Fibroblast of villous mesenchyme (primary cell): Measurements from ENCODE around the gene FUBP3. TPM values are rescaled to one million over a fixed set of nuclear protein-coding genes. Genes with fewer than 3 reads are reported as not detected.
"Not testable (repeated sequence)": the region's sequence is repeated elsewhere in the genome, so short reads cannot be mapped to it uniquely, and the experiment has no call there.

Source experiments
- DNase-seq: peaks from one replicate; pipeline ENCODE4 v3.0.0-alpha.2; 2010; ENCODE audit warnings: low read depth
- H3K4me3 ChIP-seq: 2 replicates; pipeline ENCODE4 v1.5.1; 2011; ENCODE audit warnings: low read depth, mild to moderate bottlenecking, low read length
- CTCF ChIP-seq: IDR thresholded peaks from 2 replicates; pipeline ENCODE4 v1.5.1; 2012; ENCODE audit warnings: low read depth, mild to moderate bottlenecking, low read length; ENCODE audit not compliant: insufficient read depth
- small RNA-seq: library from RNA; depleted of rRNA; stranded (forward); fragments of <200 nt; gene quantifications from one replicate; pipeline ENCODE3, GENCODE V24; 2012
- total RNA-seq: library from RNA; depleted of rRNA; stranded (reverse); fragments of >200 nt; gene quantifications from 2 replicates; pipeline ENCODE4 v1.2.3, GENCODE V29; 2012

The FUBP3 gene
- total RNA-seq, 1 donor: 39.3 TPM

GRCh38 chr9:130680836-130681768, 101.7 kb downstream of the FUBP3 start:
- no peak for TF ChIP-seq CTCF

GRCh38 chr9:130681769-130682420, 102.5 kb downstream of the FUBP3 start:
- TF ChIP-seq CTCF: no peak
- no peak for DNase-seq
- H3K4me3 ChIP-seq: peak overlapping the region; percentile 57

More at GRCh38 chr9:130680836-130681768, 101.7 kb downstream of the FUBP3 start:
- peak overlapping the region; percentile 63 for H3K4me3 ChIP-seq
- peak; percentile 84 for DNase-seq

GRCh38 chr9:130682421-130683121, 103.2 kb downstream of the FUBP3 start:
- peak overlapping the region; percentile 57 for H3K4me3 ChIP-seq
- DNase-seq: peak; percentile 74
- TF ChIP-seq CTCF: peak; percentile 78

- TF ChIP-seq CTCF: no peak
- H3K4me3 ChIP-seq: no peak overlapping the region
- no peak for DNase-seq
Measured at GRCh38 chr9:130685104-130685503, 105.7 kb downstream of the FUBP3 start.

- not testable (repeated sequence) for DNase-seq, H3K4me3 ChIP-seq
Measured at GRCh38 chr9:130685945-130686344, 106.6 kb downstream of the FUBP3 start.

GRCh38 chr9:130687615-130688014, 108.2 kb downstream of the FUBP3 start:
- DNase-seq: no peak
- TF ChIP-seq CTCF: no peak
- no peak overlapping the region for H3K4me3 ChIP-seq

Small RNAs within 50 kb of the gene (small RNA-seq; reads per million reads assigned to genes)
- not detected for gene MIR6856

Other genes with a start within 250 kb of the FUBP3 start
- 88.3 and 230 TPM in 2 replicates for gene ASS1, start 134.6 kb upstream of the FUBP3 start, total RNA-seq
- not detected in 2 replicates for gene PRDM12, start 85.0 kb downstream of the FUBP3 start, total RNA-seq
- 19.3 and 32.8 TPM in 2 replicates for gene EXOSC2, start 114.2 kb downstream of the FUBP3 start, total RNA-seq